Uterus (tissue), 4 donors: Measurements from ENCODE around the gene WDR5B. TPM values are rescaled to one million over a fixed set of nuclear protein-coding genes. Genes with fewer than 3 reads are reported as not detected.
"Not testable (repeated sequence)": the region's sequence is repeated elsewhere in the genome, so short reads cannot be mapped to it uniquely, and the experiment has no call there.

Experiments
- DNase-seq, 2 donors: peaks; one replicate each; pipeline ENCODE4 v3.0.0-alpha.2; 2019 to 2020
- H3K27ac ChIP-seq, 2 donors: fragments of 200-600 bp; sonication (generic); 1 replicate in 1 of 2; 2 replicates in 1 of 2; pipeline ENCODE4 v1.5.1; 2016 to 2018
- H3K27me3 ChIP-seq, 2 donors: fragments of 200-600 bp; sonication (generic); one replicate each; pipeline ENCODE4 v1.5.1; 2018 to 2019; ENCODE audit warnings: control low read depth in 1 of 2
- H3K36me3 ChIP-seq, 2 donors: fragments of 200-600 bp; sonication (generic); one replicate each; pipeline ENCODE4 v1.5.1; 2019; ENCODE audit warnings: control low read depth in 1 of 2
- H3K4me1 ChIP-seq, 2 donors: fragments of 200-600 bp; sonication (generic); one replicate each; pipeline ENCODE4 v1.5.1; 2018 to 2019; ENCODE audit warnings: control low read depth in 1 of 2
- H3K4me3 ChIP-seq, 2 donors: fragments of 200-600 bp; sonication (generic); 1 replicate in 1 of 2; 2 replicates in 1 of 2; pipeline ENCODE4 v1.5.1; 2018 to 2019; ENCODE audit warnings: mild to moderate bottlenecking in 1 of 2
- H3K9me3 ChIP-seq, 2 donors: fragments of 200-600 bp; sonication (generic); one replicate each; pipeline ENCODE4 v1.5.1; 2019; ENCODE audit warnings: control low read depth in 1 of 2
- POLR2A ChIP-seq, 2 donors: fragments of 450-650 bp; IDR thresholded peaks; one replicate each; pipeline ENCODE4 v1.6.1; 2016; ENCODE audit warnings: antibody characterized with exemption in 2 of 2, mild to moderate bottlenecking in 1 of 2, moderate library complexity in 1 of 2
- intact Hi-C: fragments of 100-400 bp; cut with DNase I; formaldehyde crosslinking; loops from one replicate; pipeline ENCODE4 v1.15.1; 2023; ENCODE audit warnings: low total_unique reads
- small RNA-seq: library from RNA; depleted of rRNA; stranded (forward); fragments of <200 nt; gene quantifications from one replicate; pipeline ENCODE3, GENCODE V24; 2016
- total RNA-seq, 4 donors: library from RNA; depleted of rRNA in 3 of 4; stranded (reverse); fragments of >200 nt in 3 of 4; gene quantifications; one replicate each; pipeline versions ENCODE4 v1.1.0 to v1.2.4, GENCODE V29; 2014 to 2023
- TF ChIP-seq, protein P1 (sequence below), 4 experiments: fragments of 200-600 bp in 2 of 4; fragments of 450-650 bp in 2 of 4; sonication (generic) in 2 of 4; IDR thresholded peaks; one replicate each; pipeline ENCODE4 v1.5.1; 2016 to 2019; ENCODE audit warnings: antibody characterized with exemption in 4 of 4, mild to moderate bottlenecking in 2 of 4, moderate library complexity in 1 of 4
- donor health status: DM: yes; HTN: yes; CAD: no.

The WDR5B gene
- total RNA-seq, 4 donors from 2014 or later, result 2.4 to 9.8 (median 4.7) TPM

DNA sequence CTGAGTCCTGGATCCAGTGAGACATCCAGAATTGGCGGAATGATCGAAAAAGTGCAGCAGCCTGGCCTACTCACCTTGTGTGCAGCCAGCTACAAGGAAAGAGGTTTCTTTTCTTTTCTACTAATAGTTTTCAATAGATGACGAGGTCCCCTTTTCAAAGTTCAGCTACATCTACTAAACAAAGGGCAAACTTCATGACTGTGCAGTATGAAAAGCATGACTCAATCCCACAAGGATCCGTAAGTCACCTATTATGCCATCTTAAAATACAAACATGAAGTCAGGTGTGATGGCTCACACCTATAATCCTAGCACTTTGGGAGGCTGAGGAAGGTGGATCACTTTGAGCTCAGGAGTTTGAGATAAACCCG lies 49.5 kb downstream of the WDR5B start:
- Histone ChIP-seq H3K27me3 (no peaks in the 10 kb centered on the region), H3K9me3 (no peaks in the 10 kb centered on the region), H3K36me3 (no peaks in the 10 kb centered on the region), H3K4me3 (no peak overlapping the region), H3K27ac (no peak overlapping the region), H3K4me1 (no peaks in the 10 kb centered on the region)
- intact Hi-C loops, result no loop called here
- DNase-seq, result no peak
- TF ChIP-seq POLR2A (IDR thresholded peaks at IDR 0.05), result no peak
- TF ChIP-seq, protein P1, sequence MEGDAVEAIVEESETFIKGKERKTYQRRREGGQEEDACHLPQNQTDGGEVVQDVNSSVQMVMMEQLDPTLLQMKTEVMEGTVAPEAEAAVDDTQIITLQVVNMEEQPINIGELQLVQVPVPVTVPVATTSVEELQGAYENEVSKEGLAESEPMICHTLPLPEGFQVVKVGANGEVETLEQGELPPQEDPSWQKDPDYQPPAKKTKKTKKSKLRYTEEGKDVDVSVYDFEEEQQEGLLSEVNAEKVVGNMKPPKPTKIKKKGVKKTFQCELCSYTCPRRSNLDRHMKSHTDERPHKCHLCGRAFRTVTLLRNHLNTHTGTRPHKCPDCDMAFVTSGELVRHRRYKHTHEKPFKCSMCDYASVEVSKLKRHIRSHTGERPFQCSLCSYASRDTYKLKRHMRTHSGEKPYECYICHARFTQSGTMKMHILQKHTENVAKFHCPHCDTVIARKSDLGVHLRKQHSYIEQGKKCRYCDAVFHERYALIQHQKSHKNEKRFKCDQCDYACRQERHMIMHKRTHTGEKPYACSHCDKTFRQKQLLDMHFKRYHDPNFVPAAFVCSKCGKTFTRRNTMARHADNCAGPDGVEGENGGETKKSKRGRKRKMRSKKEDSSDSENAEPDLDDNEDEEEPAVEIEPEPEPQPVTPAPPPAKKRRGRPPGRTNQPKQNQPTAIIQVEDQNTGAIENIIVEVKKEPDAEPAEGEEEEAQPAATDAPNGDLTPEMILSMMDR (IDR thresholded peaks at IDR 0.05), result no peak

DNA sequence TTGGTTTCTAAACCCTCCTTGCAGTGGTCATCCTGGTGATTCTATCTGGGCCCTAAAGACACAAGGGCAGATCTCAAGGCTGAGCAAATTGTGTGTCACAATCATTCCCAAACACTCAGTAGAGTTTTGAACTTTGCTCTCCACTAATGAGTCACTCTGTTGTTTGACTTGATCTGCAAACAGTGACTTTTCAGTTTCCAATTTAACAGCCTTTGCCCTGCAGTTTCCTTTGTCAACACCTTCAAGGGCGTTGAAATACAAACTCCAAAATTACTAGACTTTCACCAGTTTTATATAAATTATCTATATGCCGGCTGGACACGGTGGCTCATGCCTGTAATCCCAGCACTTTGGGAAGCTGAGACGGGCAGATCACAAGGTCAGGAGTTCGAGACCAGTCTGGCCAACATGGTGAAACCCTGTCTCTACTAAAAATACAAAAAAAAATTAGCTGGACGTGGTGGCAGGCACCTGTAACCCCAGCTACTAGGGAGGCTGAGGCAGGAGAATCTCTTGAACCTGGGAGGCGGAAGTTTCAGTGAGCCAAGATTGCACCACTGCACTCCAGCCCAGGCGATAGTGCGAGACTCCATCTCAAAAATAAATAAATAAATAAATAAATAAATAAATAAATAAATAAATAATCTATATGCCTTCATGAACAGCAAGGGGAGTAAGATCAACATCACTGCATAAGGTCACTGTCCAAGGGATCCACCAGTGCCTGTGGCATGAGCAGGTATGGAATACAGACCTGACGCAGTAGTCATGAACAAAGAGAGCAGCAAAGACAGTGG lies 50.1 kb downstream of the WDR5B start:
- H3K9me3 ChIP-seq, H3K27ac ChIP-seq, intact Hi-C loops, H3K4me3 ChIP-seq, H3K4me1 ChIP-seq, DNase-seq, H3K36me3 ChIP-seq, H3K27me3 ChIP-seq: not testable (repeated sequence)

DNA sequence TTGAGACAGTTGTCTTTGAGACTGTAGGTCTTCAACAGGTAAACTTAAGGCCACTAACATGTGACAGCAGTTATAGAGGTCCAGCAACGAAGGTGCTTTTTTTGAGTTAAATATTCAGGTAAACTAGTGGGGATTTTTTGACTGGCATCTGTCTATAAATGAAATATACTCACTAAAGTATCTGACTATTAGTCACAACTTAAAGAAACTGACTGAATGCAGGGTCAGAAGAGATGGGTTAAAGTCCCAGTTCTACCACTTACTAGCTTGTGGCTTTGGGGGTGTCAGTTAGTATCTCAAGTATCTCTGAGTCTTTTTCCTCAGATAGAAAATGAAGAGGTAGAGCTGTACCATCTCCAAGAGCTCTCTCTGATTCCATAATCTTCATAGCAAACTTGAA lies 50.8 kb downstream of the WDR5B start:
- Histone ChIP-seq H3K27me3 (no peaks in the 10 kb centered on the region), H3K36me3 (no peaks in the 10 kb centered on the region), H3K27ac (no peak overlapping the region), H3K4me3 (no peak overlapping the region), H3K9me3 (no peaks in the 10 kb centered on the region), H3K4me1 (no peaks in the 10 kb centered on the region)
- no peak for DNase-seq
- intact Hi-C loops, result no loop called here
- TF ChIP-seq, protein P1 (IDR thresholded peaks at IDR 0.05), result no peak
- no peak for TF ChIP-seq POLR2A (IDR thresholded peaks at IDR 0.05)

DNA sequence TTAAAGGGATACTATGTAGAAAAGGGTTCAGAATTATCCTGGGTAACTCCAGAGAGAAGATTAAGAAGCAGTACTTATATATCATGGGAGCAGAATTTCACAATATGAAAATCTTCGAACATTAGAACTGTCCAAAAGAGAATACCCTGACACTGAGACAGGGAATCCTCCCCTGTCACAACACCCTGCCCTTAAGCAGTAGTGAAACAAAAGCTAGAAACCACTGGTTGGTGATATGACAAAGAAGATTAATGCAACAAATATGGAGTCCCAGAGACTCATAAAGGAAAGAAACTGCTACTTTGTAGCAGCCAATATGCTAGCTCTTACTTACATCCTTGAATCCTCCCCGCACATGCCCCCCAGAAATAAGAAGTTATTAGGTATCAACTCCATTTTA lies 51.4 kb downstream of the WDR5B start:
- Histone ChIP-seq H3K36me3 (no peaks in the 10 kb centered on the region), H3K9me3 (no peaks in the 10 kb centered on the region)

More for the DNA sequence above, 51.4 kb downstream of the WDR5B start:
- Histone ChIP-seq H3K4me3 (no peak overlapping the region), H3K4me1 (no peaks in the 10 kb centered on the region), H3K27me3 (no peaks in the 10 kb centered on the region), H3K27ac (no peak overlapping the region)
- intact Hi-C loops, result no loop called here
- TF ChIP-seq POLR2A (IDR thresholded peaks at IDR 0.05), result no peak
- TF ChIP-seq, protein P1 (IDR thresholded peaks at IDR 0.05), result no peak
- DNase-seq, result no peak

Small RNA genes within 50 kb of the gene (small RNA-seq; reads per million reads assigned to genes)
- gene AC083798.1, result not detected

Other genes with a start within 250 kb of the WDR5B start
- gene CASR, start 232.4 kb downstream of the WDR5B start, total RNA-seq, result not detected
- gene CSTA, start 90.8 kb downstream of the WDR5B start, total RNA-seq, result 1 to 10 TPM in 2 of 4 donors, not detected in 2; 1.4 to 1.5 TPM
- 10 to 100 TPM in 3 of 4 donors, not detected in 1; 14.1 to 20.1 (median 18.9) TPM for gene MIX23, start 32.8 kb downstream of the WDR5B start, total RNA-seq
- 10 to 100 TPM; 17.6 to 99.9 (median 31.0) TPM for gene FAM162A, start 31.9 kb downstream of the WDR5B start, total RNA-seq
- gene KPNA1, start 98.9 kb upstream of the WDR5B start, total RNA-seq, result 10 to 100 TPM; 37.4 to 88.3 (median 46.4) TPM
- 10 to 100 TPM; 16.8 to 80.7 (median 35.8) TPM for gene PARP9, start 148.2 kb upstream of the WDR5B start, total RNA-seq
- gene DTX3L, start 148.3 kb upstream of the WDR5B start, total RNA-seq, result 10 to 100 TPM; 12.9 to 38.9 (median 23.3) TPM
- gene PARP15, start 161.6 kb upstream of the WDR5B start, total RNA-seq, result 1 to 10 TPM in 2 of 4 donors, under 1 TPM in 2; under 0.01 to 3.1 (median 1.6) TPM